K562 (cell line): ENCODE data around the gene APOM. TPM values are rescaled to one million over a fixed set of nuclear protein-coding genes. Genes with fewer than 3 reads are reported as not detected.

Experiments used
- ADNP ChIP-seq: fragments of 200-800 bp; sonication (Bioruptor generic); IDR thresholded peaks from 2 replicates; pipeline ENCODE4 v1.6.1; 2016; ENCODE audit warnings: missing genetic modification characterization, missing compliant biosample characterization
- ATF7 ChIP-seq: fragments of 450-650 bp; IDR thresholded peaks from 2 replicates; pipeline ENCODE4 v1.7.1; 2014; ENCODE audit warnings: mild to moderate bottlenecking, moderate library complexity
- BCLAF1 ChIP-seq, 2 experiments: fragments of 450-650 bp in 1 of 2; IDR thresholded peaks; 2 replicates each; pipeline ENCODE4 v1.6.1; 2011 to 2017; ENCODE audit warnings: low read depth in 2 of 2, antibody characterized with exemption in 1 of 2, borderline replicate concordance in 1 of 2, low read length in 1 of 2, mild to moderate bottlenecking in 1 of 2, mixed read lengths in 1 of 2; ENCODE audit not compliant: control insufficient read depth in 1 of 2
- BHLHE40 ChIP-seq: IDR thresholded peaks from 2 replicates; pipeline ENCODE4 v1.6.1; 2011; ENCODE audit warnings: low read length, improper control_type of control experiment
- CBX2 ChIP-seq: fragments of 200-600 bp; sonication (generic); IDR thresholded peaks from one replicate; pipeline ENCODE4 v1.6.1; 2012; ENCODE audit warnings: mild to moderate bottlenecking, low read length, inconsistent platforms; ENCODE audit not compliant: insufficient read depth, poor library complexity, severe bottlenecking
- HCFC1 ChIP-seq: IDR thresholded peaks from 2 replicates; pipeline ENCODE4 v1.6.1; 2012; ENCODE audit warnings: low read depth, low read length, improper control_type of control experiment
- KLF13 ChIP-seq: fragments of 450-650 bp; IDR thresholded peaks from 2 replicates; pipeline ENCODE4 v1.6.1; 2016; ENCODE audit warnings: missing genetic modification characterization, low read depth, mild to moderate bottlenecking, missing compliant biosample characterization, moderate library complexity, borderline replicate concordance
- MAFG ChIP-seq: fragments of 450-650 bp; conservative IDR thresholded peaks from 2 replicates; pipeline ENCODE4 v1.6.1; 2016; ENCODE audit warnings: missing genetic modification characterization, missing compliant biosample characterization
- MXD1 ChIP-seq: fragments of 250-450 bp; sonication (Bioruptor Pico); IDR thresholded peaks from 2 replicates; pipeline ENCODE4 v1.8.0; 2021; ENCODE audit warnings: borderline replicate concordance, mild to moderate bottlenecking, moderate library complexity; ENCODE audit not compliant: poor library complexity, severe bottlenecking
- PHTF2 ChIP-seq: fragments of 250-450 bp; sonication (Bioruptor Pico); IDR thresholded peaks from 2 replicates; pipeline ENCODE4 v1.5.0; 2021; ENCODE audit warnings: mild to moderate bottlenecking
- SIX5 ChIP-seq, 2 experiments: IDR thresholded peaks; 2 replicates each; pipeline ENCODE4 v1.6.1; 2011; ENCODE audit warnings: low read length in 2 of 2, borderline replicate concordance in 1 of 2, low read depth in 1 of 2, mild to moderate bottlenecking in 1 of 2, moderate library complexity in 1 of 2; ENCODE audit not compliant: insufficient read depth in 1 of 2
- SRSF7 ChIP-seq: fragments of 200-400 bp; formaldehyde crosslinking; optimal IDR thresholded peaks from 2 replicates; pipeline ENCODE3; 2017; ENCODE audit warnings: mild to moderate bottlenecking, low read depth, low read length
- THRB ChIP-seq: fragments of 450-650 bp; formaldehyde crosslinking; conservative IDR thresholded peaks from 2 replicates; pipeline ENCODE4 v1.4.0; 2022; ENCODE audit warnings: mild to moderate bottlenecking, missing genetic modification characterization
- TSC22D4 ChIP-seq: fragments of 450-650 bp; IDR thresholded peaks from 2 replicates; pipeline ENCODE4 v1.6.1; 2016; ENCODE audit warnings: missing genetic modification characterization, missing biosample characterization, control low read depth
- ZBED1 ChIP-seq: IDR thresholded peaks from 2 replicates; pipeline ENCODE4 v1.6.1; 2014
- ZNF24 ChIP-seq: fragments of 450-650 bp; IDR thresholded peaks from 2 replicates; pipeline ENCODE4 v1.6.1; 2016
- ZNF3 ChIP-seq: fragments of 250-450 bp; sonication (Bioruptor Pico); IDR thresholded peaks from 2 replicates; pipeline ENCODE4 v1.5.0; 2021; ENCODE audit warnings: mild to moderate bottlenecking, moderate library complexity
- ZNF740 ChIP-seq, 3 experiments: fragments of 200-800 bp in 1 of 3; sonication (Bioruptor generic) in 1 of 3; sonication (generic) in 1 of 3; formaldehyde crosslinking in 1 of 3; IDR thresholded peaks; 2 replicates each; pipeline versions ENCODE4 v1.6.1 to v1.8.0; 2016 to 2022; ENCODE audit warnings: mild to moderate bottlenecking in 2 of 3, missing compliant biosample characterization in 2 of 3, missing genetic modification characterization in 2 of 3, missing genetic modification reagents in 1 of 3
- ZNF780A ChIP-seq: fragments of 250-450 bp; sonication (Bioruptor Pico); IDR thresholded peaks from 2 replicates; pipeline ENCODE4 v1.5.0; 2021; ENCODE audit warnings: mild to moderate bottlenecking
- polyA plus RNA-seq, 8 experiments: library from polyadenylated mRNA; depleted of rRNA in 4 of 8; stranded (reverse) in 5 of 8; unstranded in 3 of 8; fragments of >200 nt; fragmentation: Nextera tagmentation in 2 of 8; fragmentation: Illumina TruSeq in 1 of 8; extraction: Ambion mirVana in 2 of 8; extraction: Trizol in 1 of 8; gene quantifications; 2 replicates each; pipeline versions ENCODE4 v1.2.1 to v1.2.3, GENCODE V29; 2011 to 2014; ENCODE audit warnings: inconsistent platforms in 1 of 8, missing spikeins in 1 of 8
- total RNA-seq, 7 experiments: library from RNA; depleted of rRNA in 6 of 7; stranded (reverse); fragments of >200 nt in 6 of 7; fragmentation: Illumina TruSeq in 2 of 7; extraction: Trizol in 2 of 7; gene quantifications; 2 replicates each; pipeline versions ENCODE4 v1.2.1 to v1.2.3, GENCODE V29; 2011 to 2021; ENCODE audit warnings: low replicate concordance in 1 of 7

The APOM gene
- total and polyA plus RNA-seq, 9 of the 15 experiments (the other 6 are each of a cell fraction or from before 2014, with no cell fraction given), result 5.7 to 24.3 (median 10.4) TPM

- TF ChIP-seq SRSF7 (no peak), ATF7 (peak; percentile 100), MAFG (tag) (no peak; the same call in 1 of the 2 replicates), ZNF740 (CRISPR knock-in tag; IDR thresholded peaks at IDR 0.05) (peak; percentile 70), ZNF740 (tag; IDR thresholded peaks at IDR 0.05) (no peak), KLF13 (peak; percentile 53; the same call in 1 of the 2 replicates), SIX5 (IDR thresholded peaks at IDR 0.05; ENCODE audit: borderline replicate concordance in 1 of 2, insufficient read depth in 1 of 2, low read depth in 1 of 2, low read length in 2 of 2) (peak; percentile 30 to 49; a peak in 2 of 4 replicates), ZNF3 (CRISPR knock-in tag) (no peak), CBX2 (no peak), TSC22D4 (tag) (no peak), ADNP (tag) (no peak), PHTF2 (CRISPR knock-in tag) (no peak), BHLHE40 (peak; percentile 89), ZNF780A (CRISPR knock-in tag) (no peak), THRB (0 out of 2 replicates have a peak, but pooled peaks have one; percentile 11), HCFC1 (peak; percentile 81), BCLAF1 (IDR thresholded peaks at IDR 0.05; ENCODE audit: borderline replicate concordance in 1 of 2, control insufficient read depth in 1 of 2, low read depth in 2 of 2, low read length in 1 of 2) (peak in 1 of 2 experiments; percentile 92; a peak in 2 of 4 replicates), MXD1 (CRISPR knock-in tag) (no peak), ZNF24 (peak; percentile 23; the same call in 1 of the 2 replicates), ZBED1 (no peak; the same call in none of the 2 replicates)
Observed at GRCh38 chr6:31702819-31703716, 47.4 kb downstream of the APOM start, which contains the start of gene ABHD16A (continued).
